PC-3 (cell line): Measurements from ENCODE around the gene ZG16.

ENCODE experiments used
- EZH2 ChIP-seq: fragments of 300-600 bp; sonication (generic); IDR thresholded peaks from one replicate; pipeline ENCODE4 v1.6.1; 2017; ENCODE audit warnings: antibody characterized with exemption, mild to moderate bottlenecking, low read length; ENCODE audit not compliant: unreplicated experiment
- EZH2phosphoT487 ChIP-seq: fragments of 300-600 bp; sonication (generic); IDR thresholded peaks from 2 replicates; pipeline ENCODE4 v1.6.1; 2018; ENCODE audit warnings: mild to moderate bottlenecking, antibody characterized with exemption, low read length, borderline replicate concordance
- TF ChIP-seq, protein P1 (sequence below): fragments of 300-600 bp; sonication (generic); conservative IDR thresholded peaks from 2 replicates; pipeline ENCODE4 v1.5.1; 2017; ENCODE audit warnings: antibody characterized with exemption, low read depth, mild to moderate bottlenecking, low read length

DNA sequence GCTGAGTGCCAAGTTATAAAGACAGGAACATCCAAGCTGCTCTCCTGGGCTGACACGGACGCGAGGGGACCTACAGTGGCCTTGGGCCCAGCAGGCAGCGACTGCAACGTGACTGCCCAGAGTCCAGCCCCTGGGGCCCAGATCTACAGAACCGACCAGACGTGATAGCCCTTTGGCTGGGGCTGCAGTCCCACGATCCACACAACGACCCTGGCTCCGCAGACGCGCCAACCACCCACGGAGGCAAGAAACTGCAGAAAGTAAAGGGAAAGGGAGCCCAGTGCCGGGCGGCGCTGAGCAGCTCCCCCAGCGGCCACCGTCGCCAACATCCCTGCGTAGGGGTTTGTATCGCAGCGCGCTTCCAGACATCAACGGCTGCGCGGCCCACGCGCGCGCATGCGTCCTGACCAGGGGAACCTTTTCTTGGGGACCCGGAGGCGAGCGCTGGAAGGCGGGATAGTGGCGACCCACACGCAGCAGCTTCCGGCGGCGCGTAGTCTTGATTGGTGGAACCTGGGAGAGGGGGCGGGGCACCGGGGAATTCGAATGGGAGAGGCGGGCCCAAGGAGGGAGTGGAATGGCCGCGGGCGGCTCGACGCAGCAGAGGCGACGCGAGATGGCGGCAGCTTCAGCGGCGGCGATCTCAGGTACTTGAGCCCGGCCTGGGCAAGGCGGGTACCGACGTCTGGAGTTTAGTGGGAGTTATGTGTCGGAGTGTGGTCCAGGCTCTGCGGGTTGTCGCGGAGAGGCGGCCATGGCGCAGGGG is 12.3 kb downstream of the ZG16 start, which contains the start of gene KIF22:
- TF ChIP-seq, protein P1, sequence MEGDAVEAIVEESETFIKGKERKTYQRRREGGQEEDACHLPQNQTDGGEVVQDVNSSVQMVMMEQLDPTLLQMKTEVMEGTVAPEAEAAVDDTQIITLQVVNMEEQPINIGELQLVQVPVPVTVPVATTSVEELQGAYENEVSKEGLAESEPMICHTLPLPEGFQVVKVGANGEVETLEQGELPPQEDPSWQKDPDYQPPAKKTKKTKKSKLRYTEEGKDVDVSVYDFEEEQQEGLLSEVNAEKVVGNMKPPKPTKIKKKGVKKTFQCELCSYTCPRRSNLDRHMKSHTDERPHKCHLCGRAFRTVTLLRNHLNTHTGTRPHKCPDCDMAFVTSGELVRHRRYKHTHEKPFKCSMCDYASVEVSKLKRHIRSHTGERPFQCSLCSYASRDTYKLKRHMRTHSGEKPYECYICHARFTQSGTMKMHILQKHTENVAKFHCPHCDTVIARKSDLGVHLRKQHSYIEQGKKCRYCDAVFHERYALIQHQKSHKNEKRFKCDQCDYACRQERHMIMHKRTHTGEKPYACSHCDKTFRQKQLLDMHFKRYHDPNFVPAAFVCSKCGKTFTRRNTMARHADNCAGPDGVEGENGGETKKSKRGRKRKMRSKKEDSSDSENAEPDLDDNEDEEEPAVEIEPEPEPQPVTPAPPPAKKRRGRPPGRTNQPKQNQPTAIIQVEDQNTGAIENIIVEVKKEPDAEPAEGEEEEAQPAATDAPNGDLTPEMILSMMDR = peak; percentile 59
- TF ChIP-seq EZH2phosphoT487 (no peak), EZH2 (no peak)
